Transverse colon (tissue), 4 donors: ENCODE measurements around the gene NKD1.

Experiments
- POLR2A ChIP-seq: fragments of 450-650 bp; IDR thresholded peaks from one replicate; pipeline ENCODE4 v1.6.1; 2016; ENCODE audit warnings: antibody characterized with exemption, mild to moderate bottlenecking, moderate library complexity
- POLR2AphosphoS5 ChIP-seq, 3 donors: sonication (generic); formaldehyde crosslinking; IDR thresholded peaks; one replicate each; pipeline ENCODE4 v1.6.1; 2016; ENCODE audit warnings: antibody characterized with exemption in 3 of 3
- TF ChIP-seq, protein P1 (sequence below), 5 experiments: fragments of 200-600 bp in 3 of 5; fragments of 450-650 bp in 2 of 5; sonication (generic) in 3 of 5; IDR thresholded peaks; 1 replicate in 2 of 5; 2 replicates in 3 of 5; pipeline ENCODE4 v1.5.1; 2016 to 2017; ENCODE audit warnings: antibody characterized with exemption in 5 of 5, inconsistent platforms in 3 of 5, mild to moderate bottlenecking in 2 of 5, moderate library complexity in 1 of 5

DNA sequence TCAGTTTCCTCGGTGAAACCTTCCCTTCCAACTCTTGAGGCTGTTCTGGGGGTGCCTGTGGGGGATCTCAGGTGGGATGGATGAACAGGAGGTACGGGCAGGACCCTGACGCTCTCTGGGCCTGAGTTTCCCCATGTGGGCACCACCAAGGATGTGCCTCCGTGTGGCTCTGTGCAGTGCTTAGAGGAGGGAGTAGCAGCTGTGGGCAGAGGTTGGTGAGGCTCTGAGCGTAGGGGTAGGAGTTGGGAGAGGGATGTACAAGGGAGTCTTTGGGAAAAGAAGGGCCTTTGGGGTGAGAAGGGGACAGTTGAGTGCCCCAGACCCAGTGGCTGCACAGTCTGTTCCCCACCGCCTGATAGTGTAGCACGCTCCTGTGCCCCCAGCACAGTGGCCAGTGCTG is 73.8 kb downstream of the NKD1 start:
- TF ChIP-seq POLR2A: no peak
- TF ChIP-seq, protein P1, sequence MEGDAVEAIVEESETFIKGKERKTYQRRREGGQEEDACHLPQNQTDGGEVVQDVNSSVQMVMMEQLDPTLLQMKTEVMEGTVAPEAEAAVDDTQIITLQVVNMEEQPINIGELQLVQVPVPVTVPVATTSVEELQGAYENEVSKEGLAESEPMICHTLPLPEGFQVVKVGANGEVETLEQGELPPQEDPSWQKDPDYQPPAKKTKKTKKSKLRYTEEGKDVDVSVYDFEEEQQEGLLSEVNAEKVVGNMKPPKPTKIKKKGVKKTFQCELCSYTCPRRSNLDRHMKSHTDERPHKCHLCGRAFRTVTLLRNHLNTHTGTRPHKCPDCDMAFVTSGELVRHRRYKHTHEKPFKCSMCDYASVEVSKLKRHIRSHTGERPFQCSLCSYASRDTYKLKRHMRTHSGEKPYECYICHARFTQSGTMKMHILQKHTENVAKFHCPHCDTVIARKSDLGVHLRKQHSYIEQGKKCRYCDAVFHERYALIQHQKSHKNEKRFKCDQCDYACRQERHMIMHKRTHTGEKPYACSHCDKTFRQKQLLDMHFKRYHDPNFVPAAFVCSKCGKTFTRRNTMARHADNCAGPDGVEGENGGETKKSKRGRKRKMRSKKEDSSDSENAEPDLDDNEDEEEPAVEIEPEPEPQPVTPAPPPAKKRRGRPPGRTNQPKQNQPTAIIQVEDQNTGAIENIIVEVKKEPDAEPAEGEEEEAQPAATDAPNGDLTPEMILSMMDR (IDR thresholded peaks at IDR 0.05): no peak
- TF ChIP-seq POLR2AphosphoS5 (IDR thresholded peaks at IDR 0.05): no peak
